GM18907 (cell line): ENCODE measurements around the gene PLD3.
"Not testable (repeated sequence)": the region's sequence is repeated elsewhere in the genome, so short reads cannot be mapped to it uniquely, and the experiment has no call there.

ENCODE experiments used
- ATAC-seq: cut with Tn5 transposase; IDR thresholded peaks from one replicate; pipeline ENCODE4 v1.9.1; 2021; ENCODE audit warnings: mild to moderate bottlenecking, moderate library complexity; ENCODE audit not compliant: unreplicated experiment

Gene PLD3

GRCh38 chr19:40332669-40333068, 15.8 kb upstream of the PLD3 start:
- ATAC-seq, result no peak

DNA sequence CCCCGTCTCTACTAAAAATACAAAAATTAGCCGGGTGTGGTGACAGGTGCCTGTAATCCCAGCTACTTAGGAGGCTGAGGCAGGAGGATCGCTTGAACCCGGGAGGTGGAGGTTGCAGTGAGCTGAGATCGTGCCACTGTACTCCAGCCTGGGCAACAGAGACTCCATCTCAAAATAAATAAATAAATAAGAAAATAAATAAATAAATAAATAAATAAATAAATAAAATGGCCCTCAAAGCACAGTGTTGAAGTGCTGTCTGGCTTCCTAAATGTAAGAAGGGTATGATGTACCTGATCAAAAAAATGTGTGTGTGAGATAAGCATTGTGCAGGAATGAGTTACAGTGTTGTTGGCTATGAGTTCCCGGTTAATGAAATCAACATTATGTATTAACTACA, 15.4 kb upstream of the PLD3 start:
- ATAC-seq, result not testable (repeated sequence)

DNA sequence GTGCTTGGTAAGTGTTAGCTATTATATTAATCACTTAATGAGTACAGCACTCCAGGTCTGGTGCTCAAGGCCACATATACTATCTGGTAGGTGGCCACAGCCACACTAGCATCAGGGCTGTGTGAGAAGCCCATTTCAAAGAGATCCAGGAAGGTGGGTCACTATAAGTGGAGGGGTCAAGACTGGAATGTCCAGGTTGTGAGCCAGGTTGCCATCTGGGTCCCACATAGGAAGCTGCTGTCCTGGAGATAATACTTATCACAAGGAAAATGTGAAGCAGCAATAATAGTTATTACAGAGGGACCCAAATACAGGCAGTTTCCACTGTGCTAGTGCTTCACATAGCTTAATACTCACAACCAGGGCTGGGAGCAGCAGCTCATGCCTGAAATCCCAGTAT, 13.4 kb upstream of the PLD3 start:
- no peak for ATAC-seq

- ATAC-seq, result no peak
Observed at GRCh38 chr19:40335855-40336600, 12.5 kb upstream of the PLD3 start.

DNA sequence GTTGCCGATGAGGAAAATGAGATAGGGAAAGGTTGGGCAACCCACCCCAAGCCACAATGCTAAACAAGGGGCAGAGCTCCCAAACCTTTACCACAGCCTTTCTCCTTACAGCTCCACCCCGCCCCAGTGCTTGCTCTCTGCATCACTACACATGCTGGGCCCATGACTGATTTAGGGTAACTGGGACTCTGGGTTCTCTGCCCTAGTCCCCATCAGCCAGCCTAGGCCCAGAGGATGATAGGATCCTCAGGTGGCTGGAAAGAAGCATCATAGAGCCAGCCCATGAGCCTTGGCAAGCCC, 11.9 kb upstream of the PLD3 start:
- no peak for ATAC-seq

DNA sequence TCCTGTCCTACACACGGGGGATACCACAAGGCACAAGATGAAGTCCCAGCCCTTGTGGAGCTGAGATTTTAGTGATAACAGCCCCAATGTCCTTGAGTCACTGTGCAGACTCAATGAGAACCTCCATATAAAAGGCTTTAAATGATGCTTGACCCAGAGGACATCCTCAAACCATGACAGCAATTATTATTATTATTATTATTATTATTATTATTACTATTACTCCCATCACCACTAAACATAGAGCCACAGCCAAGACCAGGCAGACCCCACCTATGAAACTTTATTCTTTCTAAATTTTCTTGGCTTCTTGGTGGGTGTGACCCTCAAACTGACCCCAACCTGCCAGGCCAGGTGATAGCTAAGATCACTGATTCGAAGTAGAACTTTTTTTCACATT, 11.4 kb upstream of the PLD3 start:
- ATAC-seq, result no peak

- no peak for ATAC-seq
Observed at GRCh38 chr19:40337594-40337993, 10.9 kb upstream of the PLD3 start.

DNA sequence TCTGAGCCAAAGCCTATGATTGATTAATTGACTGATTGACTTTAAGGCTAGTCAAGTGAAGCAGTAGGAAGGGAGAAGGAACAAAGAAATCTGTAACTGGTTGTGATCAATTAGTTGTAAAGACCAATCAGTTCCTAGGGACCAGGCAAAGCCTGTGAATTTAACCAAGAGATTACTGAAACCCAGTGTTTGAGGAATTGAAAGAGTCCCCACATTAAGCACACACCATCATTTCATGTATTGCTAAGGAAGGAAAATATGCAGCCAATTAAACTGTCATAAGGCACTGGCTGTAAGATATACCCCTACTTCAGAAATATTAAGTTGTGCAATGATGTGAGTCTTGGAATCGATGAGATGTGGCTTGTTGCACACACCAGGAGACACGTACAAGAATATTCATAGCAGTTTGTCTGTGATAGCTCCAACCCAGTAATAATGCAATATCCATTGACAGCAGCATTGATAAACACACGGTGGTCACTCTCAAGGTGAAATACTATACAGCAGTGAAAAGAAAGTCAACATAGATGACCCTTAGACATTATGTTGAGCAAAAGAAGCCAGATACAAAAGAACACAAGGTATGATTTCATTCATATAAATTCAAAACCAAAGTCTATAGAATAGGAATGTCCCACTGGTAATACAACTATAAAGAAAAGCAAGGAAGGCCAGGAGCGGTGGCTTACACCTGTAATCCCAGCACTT, 9.3 kb upstream of the PLD3 start:
- no peak for ATAC-seq

- no peak for ATAC-seq
Observed at GRCh38 chr19:40341601-40342482, 6.7 kb upstream of the PLD3 start.

GRCh38 chr19:40342644-40343311, 5.7 kb upstream of the PLD3 start:
- no peak for ATAC-seq

DNA sequence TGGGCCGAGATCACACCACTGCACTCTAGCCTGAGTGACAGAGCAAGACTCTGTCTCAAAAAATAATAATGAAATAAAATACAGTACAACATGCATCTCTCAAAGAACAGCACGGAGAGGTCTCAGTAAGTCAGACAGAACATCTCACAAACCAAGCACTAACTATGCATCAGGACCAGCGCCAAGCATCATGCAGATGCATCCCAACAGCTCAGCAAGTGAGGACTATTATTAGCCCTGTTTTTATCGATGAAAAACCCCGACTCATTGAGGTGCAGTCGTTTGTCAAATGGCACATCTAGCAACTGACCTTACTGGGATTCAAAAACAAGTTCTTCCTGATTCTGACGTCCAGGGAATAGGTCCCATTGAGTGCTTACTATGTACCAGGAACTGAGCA, 4.1 kb upstream of the PLD3 start:
- no peak for ATAC-seq

- ATAC-seq, result no peak
Observed at GRCh38 chr19:40348961-40349507, 539 bp downstream of the PLD3 start.

DNA sequence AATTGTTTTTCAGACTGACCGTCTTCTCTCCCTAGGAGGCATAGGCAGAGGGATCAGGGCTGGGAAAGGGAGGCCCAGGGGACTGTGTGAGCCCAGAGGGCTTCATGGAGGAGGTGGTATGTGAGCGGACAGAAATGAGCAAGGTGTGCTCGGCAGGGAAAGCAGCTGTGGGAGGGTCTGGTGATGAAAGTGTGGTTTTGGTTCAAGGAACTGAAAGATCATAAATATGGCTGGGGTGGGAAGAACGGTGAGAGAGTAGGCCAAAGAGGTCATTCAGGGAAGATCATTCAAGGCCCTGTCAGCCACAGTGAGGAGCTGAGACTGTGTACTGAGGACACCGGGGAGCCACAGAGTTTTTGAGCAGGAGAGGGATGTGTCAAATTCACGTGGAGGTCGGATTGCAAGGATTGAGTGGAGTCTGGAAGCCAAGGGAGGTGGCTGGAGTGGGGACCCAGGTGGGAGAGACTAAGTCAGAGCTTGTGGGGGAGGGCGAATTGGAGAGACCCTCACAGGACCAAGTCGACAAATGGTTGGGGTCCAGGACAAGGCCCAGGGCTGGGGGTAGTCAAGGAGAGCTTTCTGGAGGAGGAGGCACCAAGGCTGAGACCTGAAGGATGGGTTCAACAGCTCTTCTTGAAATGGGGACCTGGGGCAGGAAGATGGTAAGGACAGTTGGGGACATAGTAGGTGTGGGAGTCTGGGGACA, 7.6 kb downstream of the PLD3 start:
- ATAC-seq, result no peak

- ATAC-seq, result no peak
Observed at GRCh38 chr19:40356681-40357595, 8.4 kb downstream of the PLD3 start.

DNA sequence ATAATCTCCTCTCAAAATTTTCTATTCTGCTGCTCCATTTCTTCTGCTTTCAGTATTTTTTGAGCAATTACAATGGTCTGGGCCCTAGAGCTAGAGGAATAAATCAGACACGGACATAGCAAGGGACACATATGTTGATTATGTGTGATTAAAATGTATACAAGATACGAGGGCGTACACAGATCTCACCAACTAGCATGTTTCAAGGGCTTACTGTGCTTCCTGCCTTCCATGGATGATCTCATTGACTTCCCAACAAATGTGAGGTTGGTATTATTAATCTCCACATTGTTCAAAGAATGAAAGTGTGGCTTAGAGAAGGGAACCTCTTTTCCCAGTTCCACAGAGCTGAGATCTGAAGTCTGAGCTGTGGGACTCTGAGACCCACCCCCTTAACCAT, 9.1 kb downstream of the PLD3 start:
- no peak for ATAC-seq

DNA sequence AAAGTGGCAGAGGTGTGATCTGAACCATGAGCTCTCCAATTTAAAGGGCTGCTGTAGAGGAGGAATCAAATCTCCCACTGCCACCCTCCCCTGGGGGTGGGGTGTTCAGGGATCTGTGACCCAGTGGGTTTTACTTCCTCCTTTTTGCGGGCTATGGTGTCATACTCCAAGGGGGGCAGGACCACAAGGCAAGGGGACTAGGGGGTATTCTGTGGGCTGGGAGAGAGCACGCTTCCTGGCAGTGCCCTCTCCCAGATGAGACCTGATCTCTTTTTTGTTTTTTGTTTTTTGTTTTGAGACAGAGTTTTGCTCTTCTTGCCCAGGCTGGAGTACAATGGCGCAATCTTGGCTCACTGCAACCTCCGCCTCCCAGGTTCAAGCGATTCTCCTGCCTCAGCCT, 10.3 kb downstream of the PLD3 start:
- no peak for ATAC-seq

DNA sequence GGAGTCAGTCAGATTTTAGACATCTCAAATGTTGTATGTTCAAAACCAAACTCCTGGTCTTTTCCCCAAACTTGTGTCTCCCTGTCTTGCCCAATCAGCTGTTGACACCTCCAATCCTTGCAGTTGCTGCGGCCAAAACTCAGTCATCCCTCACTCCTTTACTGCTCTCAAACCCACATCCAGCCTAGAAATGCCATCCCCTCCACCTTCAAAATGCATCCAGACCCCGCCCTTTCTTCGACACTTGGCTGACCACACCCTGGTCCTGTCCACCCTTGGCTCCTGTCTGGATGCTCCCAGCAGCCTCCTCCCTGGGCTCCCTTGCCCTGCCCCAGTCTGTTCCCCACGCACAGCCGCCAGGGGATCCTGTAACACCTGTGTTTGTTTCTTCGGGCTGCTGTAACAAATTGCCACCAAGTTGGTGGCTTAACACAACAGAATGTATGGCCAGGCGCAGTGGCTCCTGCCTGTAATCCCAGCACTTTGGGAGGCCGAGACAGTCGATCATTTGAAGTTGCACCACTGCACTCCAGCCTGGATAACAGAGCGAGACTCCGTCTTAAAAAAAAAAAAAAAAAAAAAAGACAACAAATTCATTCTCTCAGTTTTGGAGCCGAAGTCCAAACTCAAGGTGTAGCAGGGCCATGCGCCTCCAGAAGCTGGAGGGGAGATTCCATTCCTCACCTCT, 11.7 kb downstream of the PLD3 start:
- no peak for ATAC-seq

DNA sequence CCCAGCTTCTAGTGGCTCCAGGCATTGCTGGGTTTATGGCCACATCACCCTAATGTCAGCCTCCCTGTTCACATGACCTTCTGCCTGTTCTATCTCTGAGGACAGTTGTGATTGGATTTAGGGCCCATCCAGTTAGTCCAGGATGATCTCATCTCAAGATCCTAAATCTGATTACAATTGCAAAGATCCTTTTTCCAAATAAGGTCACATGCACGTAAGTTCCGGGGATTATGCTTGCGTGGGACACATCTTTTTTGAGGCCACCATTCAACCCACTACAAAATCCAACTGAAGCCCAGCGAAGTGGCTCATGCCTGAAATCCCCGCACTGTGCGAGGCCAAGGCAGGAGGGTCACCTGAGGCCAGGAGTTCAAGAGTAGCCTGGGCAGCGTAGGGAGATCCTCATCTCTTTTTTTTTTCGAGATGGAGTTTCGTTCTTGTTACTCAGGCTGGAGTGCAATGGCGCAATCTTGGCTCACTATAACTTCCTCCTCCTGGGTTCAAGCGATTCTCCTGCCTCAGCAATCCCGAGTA, 12.3 kb downstream of the PLD3 start:
- no peak for ATAC-seq

DNA sequence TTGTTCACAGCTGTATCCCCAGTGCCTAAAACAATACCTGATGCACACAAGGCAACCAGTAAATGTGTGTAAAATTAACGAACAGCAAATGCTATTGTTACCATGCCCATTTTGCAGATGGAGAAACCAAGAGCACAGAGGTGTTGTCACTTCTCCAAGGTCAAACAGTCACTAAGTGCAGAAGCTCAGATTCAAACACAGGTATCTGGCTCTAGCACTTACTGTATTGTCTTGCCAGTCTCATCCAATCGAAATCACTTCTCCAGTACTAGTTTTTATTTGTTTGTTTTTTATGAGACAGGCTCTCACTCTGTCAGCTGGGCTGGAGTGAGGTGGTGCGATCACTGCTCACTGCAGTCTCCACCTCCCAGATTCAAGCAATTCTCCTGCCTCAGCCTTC, 13.7 kb downstream of the PLD3 start:
- no peak for ATAC-seq
